CD4-positive, alpha-beta T cell treated with Interleukin-17A for 4 hours (primary cell): ENCODE results near the gene STRA6.

Source experiments
- DNase-seq: peaks from one replicate; pipeline ENCODE4 v3.0.0-alpha.2; 2020; ENCODE audit warnings: mixed read lengths

STRA6 gene

DNA sequence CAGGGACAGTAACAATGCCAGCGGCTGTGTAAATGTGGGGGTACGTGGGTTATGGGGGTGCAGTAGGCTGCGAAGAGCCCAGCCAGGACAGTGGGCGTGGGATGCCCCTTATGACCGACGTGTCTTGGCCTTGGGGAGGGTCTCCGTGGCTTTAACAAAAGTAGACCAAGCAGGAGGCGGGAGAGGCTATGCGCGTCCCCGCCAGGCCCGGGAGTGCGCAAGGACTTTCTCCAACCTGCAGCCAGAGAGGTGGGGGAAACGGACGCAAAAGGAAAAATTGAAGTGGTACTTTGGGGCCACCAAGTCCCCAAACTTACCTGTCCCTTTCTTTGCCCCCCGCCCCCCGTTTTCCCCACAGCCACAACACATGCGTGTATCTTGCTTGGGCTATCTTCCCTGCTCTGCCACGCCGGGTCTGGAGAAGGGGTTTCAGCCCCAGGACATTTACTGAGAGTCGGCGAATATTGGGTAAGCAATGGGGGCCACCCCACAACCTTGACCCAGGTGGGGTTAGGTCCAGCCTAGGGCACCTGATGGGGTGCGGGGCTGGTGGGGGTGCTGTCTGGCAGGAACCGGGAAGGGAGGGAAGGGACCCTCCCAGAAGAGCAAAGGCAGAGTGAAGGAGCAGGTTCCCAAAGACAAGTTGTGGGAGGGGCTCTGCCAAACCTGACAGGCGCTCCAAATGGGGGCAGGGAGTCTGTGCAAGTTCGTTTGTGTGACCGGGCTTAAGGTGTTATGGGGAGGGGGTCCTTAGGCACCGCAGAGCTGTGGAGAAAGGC lies 71.5 kb downstream of the STRA6 start:
- no peak for DNase-seq

GRCh38 chr15:74130155-74130848 lies 72.3 kb downstream of the STRA6 start, which contains the start of gene ISLR2:
Gene ISLR2 (plus strand): TSS chr15:74130586. CDS start chr15:74132755, 2,169 bp downstream.
- DNase-seq = no peak

DNA sequence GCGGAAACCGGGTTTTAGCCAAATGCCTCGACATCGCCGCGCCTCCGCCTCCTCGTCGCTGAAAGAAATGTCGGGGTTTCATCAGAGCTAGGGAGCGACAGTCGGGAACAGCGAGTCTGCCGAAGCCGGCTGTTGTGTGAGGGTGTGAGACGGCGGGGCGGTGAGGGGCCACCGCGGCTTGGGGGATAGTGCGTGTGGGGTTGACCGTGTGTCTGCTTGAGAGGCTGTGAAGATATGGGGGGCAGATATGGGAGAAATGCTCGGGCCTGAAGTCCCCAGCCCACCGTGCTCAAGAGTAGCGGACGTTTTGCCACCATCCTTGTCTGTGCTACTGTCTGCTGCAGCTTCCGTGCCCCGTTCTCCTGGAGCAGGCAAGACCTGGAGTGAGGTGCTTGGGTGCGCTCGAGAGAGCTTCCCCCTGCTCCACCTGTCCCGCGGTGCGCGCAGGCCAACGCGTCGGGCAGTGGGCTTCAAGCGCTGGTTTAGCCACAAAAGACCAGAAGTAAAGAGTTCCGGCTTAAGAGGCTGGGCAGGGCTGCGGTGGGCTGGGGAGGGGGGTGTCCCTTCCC lies 72.9 kb downstream of the STRA6 start:
- no peak for DNase-seq
